ENCODE data around the gene OBSL1. TPM values are rescaled to one million over a fixed set of nuclear protein-coding genes. Genes with fewer than 3 reads are reported as not detected.

OBSL1 gene
- total RNA-seq, 2 donors from 2014 or later: 0.83 to 1.3 TPM

DNA sequence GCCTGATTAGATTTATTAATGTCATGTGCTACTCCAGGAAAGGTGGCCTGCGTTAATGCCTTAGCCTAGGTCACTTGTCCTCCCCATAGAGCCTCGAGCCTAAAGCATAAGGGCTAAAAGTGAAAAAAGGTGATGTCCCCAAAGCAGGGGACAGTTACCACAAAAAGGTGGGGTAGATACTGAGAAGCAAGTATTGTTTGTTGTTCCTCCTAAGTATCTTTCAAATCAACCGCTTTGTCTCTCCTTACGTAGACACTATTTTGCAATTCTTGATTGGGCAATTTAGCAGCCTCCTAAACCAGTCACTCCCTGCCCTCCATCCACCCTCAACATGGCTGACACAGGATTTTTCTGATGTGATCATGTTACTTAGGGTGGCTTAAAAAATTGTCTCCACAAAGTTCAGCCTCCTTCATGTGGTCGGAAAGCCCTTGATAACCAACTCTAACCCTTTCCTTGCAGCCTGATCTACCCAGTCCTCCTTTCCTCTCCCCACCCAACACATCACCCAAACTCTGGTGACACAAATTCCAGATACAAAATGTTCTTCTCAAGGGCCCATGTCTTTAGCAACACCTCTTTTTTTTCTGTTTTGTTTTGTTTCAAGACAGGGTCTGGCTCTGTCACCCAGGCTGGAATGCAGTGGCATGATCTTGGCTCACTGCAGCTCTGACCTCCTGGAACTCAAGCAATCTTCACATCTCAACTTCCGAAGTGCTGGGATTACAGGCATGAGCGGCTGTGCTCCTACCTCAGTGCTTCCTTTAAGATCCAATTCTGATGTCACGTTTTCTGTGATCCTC, 7.7 kb upstream of the OBSL1 start:
- Mint-ChIP-seq H3K27ac (no peak overlapping the region), H3K4me3 (no peak overlapping the region), H3K9me3 (no peaks in the 10 kb centered on the region), H3K27me3 (ENCODE audit: low read depth) (peaks cover 29% of the 10 kb centered on the region), H3K36me3 (ENCODE audit: insufficient read depth in 2 of 2) (no peaks in the 10 kb centered on the region), H3K4me1 (ENCODE audit: low read depth) (no peaks in the 10 kb centered on the region)
- no peak for DNase-seq
- no peak for ATAC-seq (replicated peaks in 1 of 2)

DNA sequence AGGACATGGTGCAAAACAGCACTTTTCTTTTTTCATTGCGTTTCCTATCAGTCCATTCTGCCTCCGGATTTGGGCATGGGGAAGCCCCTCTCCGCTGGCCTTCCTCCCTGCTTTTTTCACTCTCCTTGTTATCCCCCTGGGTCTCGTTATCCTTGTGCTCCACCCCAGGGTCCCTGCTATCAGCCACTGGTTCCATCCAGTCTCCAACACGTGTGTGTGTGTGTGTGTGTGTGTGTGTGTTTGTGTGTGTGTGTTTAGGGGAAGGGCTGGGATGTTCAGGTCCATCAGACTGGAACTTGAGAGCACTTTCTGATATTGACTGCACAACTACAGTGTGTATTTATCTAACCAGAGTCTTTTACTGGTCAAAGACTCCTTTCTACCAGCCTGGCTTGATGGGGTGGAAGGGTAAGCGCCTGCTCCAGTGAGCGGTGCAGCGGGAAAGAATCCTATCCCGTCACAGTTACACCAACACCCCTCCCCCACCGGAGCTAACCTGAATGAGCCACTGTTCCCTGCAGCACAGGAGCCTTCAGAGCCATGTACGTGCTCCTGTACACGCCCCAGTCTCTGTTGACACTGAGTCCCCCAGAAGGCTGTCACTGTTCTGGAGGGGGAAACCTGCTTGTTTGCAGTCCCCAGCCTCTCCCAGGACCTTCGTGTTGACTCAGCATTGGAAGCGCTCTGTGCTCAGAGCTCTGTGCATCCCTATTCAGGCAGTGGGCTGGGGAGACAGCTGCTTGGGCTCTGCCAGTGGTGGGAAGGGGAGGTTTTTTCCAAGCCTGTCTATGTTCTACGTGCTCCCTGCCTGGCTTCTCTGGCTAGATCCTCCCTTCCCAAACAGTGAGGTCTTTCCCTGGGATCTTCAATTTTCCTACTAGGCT, 5.4 kb upstream of the OBSL1 start:
- Mint-ChIP-seq H3K9me3 (no peaks in the 10 kb centered on the region), H3K27ac (no peak overlapping the region), H3K27me3 (ENCODE audit: low read depth) (peaks cover 43% of the 10 kb centered on the region), H3K4me3 (no peak overlapping the region), H3K4me1 (ENCODE audit: low read depth) (no peaks in the 10 kb centered on the region), H3K36me3 (ENCODE audit: insufficient read depth in 2 of 2) (no peaks in the 10 kb centered on the region)
- DNase-seq (no peak), ATAC-seq (replicated peaks in 1 of 2) (no peak)

DNA sequence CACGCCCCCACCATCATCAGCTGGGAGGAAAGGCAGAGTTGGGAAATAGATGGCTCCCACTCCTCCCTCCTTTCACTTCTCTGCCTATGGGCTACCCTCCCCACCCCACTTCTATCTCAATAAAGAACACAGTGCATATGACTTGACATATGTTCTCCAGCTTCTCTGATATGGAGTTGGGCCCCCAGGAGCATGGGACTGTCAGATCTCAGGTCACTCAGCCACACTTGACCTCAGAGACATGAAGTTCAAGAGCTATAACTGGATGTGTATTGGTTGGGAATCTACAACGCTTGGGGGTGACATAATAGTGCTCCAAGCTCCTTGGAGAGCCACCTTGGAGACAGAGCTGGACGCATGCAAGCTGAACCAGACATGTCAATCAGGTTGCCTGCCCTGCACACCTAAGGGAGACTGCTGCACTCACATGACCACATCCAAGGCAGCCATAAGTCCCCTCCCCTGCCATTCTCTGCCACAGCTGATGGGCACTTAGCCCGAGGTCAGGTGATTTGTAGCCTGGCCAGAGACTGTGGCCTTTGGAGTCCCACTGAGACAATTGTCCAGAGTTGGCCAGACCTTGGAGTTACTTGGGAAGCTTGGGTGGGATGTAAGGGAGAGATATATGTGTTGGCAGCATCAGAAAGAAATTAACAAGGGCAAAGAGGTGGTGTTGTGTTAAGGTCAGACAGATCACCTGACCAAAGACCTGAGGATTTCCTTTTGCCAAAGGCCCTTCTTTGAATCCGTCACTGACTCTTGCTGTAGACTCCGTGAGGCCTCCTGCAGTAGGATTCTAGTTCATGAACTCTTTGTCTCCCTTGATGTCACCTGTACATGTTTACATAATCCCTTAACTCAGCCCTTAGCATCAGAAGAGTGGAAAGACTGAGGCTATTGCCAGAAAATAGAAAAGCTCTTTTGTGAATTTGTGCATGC, 4.5 kb upstream of the OBSL1 start:
- Mint-ChIP-seq H3K27ac (no peak overlapping the region), H3K36me3 (ENCODE audit: insufficient read depth in 2 of 2) (no peaks in the 10 kb centered on the region), H3K4me3 (no peak overlapping the region), H3K9me3 (no peaks in the 10 kb centered on the region), H3K27me3 (ENCODE audit: low read depth) (peaks cover 47% of the 10 kb centered on the region), H3K4me1 (ENCODE audit: low read depth) (no peaks in the 10 kb centered on the region)
- DNase-seq: no peak
- peak in 1 of 2 donors; percentile 19 for ATAC-seq (replicated peaks in 1 of 2)

DNA sequence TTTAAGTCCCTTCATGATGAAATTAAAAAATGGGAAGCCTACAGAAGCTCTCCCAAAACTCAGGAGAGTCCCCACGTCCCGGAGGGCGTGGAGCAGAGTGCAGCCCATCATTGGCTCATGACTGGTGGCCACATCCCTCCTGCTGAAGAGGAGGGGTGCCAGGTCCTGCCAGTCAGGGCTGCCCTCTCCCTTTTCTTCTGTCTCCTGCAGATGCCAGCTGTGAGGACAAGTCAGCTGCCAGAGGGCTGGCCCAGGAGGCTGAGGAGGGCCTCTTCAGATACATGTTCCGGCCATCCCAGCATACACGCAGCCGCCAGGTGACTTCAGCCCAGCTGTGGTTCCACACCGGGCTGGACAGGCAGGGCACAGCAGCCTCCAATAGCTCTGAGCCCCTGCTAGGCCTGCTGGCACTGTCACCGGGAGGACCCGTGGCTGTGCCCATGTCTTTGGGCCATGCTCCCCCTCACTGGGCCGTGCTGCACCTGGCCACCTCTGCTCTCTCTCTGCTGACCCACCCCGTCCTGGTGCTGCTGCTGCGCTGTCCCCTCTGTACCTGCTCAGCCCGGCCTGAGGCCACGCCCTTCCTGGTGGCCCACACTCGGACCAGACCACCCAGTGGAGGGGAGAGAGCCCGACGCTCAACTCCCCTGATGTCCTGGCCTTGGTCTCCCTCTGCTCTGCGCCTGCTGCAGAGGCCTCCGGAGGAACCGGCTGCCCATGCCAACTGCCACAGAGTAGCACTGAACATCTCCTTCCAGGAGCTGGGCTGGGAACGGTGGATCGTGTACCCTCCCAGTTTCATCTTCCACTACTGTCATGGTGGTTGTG, 3.4 kb upstream of the OBSL1 start:
- Mint-ChIP-seq H3K27me3 (ENCODE audit: low read depth) (peaks cover 51% of the 10 kb centered on the region), H3K4me1 (ENCODE audit: low read depth) (no peaks in the 10 kb centered on the region), H3K9me3 (no peaks in the 10 kb centered on the region), H3K27ac (no peak overlapping the region), H3K36me3 (ENCODE audit: insufficient read depth in 2 of 2) (no peaks in the 10 kb centered on the region), H3K4me3 (no peak overlapping the region)
- ATAC-seq (replicated peaks in 1 of 2) (no peak), DNase-seq (no peak)

DNA sequence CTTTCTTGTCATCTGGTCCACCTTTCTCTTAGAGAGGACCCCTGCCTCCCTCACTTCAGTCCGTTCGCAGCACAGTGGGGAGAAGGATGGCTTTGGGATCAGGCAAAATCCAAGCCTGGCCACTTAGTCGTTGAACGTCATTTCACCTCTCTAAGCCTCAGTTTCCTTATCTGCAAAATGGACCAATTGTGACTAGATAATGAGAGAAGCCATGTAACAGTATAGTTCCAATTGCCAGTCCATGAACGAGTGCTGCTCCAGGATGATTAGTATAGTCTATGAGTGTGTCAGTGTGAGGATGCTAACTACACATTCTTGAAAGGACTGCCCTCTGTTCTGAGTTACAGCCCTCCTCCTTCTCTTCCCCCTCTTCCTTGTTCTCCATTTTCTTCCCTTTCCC, 1.8 kb upstream of the OBSL1 start:
- DNase-seq (no peak), ATAC-seq (replicated peaks in 1 of 2) (no peak)
- Mint-ChIP-seq H3K27me3 (ENCODE audit: low read depth) (peaks cover 55% of the 10 kb centered on the region), H3K36me3 (ENCODE audit: insufficient read depth in 2 of 2) (no peaks in the 10 kb centered on the region), H3K4me3 (no peak overlapping the region), H3K27ac (no peak overlapping the region), H3K4me1 (ENCODE audit: low read depth) (no peaks in the 10 kb centered on the region), H3K9me3 (no peaks in the 10 kb centered on the region)

DNA sequence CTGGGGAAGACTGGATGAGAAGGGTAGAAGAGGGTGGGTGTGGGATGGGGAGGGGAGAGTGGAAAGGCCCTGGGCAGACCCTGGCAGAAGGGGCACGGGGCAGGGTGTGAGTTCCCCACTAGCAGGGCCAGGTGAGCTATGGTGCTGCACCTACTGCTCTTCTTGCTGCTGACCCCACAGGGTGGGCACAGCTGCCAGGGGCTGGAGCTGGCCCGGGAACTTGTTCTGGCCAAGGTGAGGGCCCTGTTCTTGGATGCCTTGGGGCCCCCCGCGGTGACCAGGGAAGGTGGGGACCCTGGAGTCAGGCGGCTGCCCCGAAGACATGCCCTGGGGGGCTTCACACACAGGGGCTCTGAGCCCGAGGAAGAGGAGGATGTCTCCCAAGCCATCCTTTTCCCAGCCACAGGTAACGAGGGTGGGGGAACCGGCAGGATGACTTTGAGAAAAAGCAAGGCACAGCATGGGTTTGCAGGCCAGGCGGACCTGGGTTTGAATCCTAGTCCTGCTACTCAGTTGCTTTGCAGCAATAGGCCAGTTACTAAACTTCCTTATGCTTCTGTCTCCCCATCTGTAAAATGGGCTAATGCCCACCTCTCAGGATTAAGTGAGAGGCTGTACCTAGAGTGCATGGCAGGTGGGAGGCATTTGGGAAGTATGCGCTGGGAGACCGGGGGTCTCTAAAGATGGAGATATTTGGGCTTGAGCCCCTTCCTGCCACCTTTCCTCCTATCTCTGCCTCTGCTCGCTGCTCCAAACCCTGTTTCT, 1.1 kb upstream of the OBSL1 start, which contains the start of gene INHA:
TSS of gene INHA (plus strand) at position 74 of the 765 bp plus-strand sequence. CDS start at position 139, 65 bp downstream.
- Mint-ChIP-seq H3K36me3 (ENCODE audit: insufficient read depth in 2 of 2) (no peaks in the 10 kb centered on the region), H3K9me3 (no peaks in the 10 kb centered on the region), H3K4me3 (peak within 1 kb of the TSS in 1 of 2 donors; percentile 9), H3K4me1 (ENCODE audit: low read depth) (no peaks in the 10 kb centered on the region), H3K27me3 (ENCODE audit: low read depth) (peaks cover 55% of the 10 kb centered on the region), H3K27ac (no peak within 1 kb of the TSS)
- ATAC-seq (replicated peaks in 1 of 2) (no peak), DNase-seq (no peak)

DNA sequence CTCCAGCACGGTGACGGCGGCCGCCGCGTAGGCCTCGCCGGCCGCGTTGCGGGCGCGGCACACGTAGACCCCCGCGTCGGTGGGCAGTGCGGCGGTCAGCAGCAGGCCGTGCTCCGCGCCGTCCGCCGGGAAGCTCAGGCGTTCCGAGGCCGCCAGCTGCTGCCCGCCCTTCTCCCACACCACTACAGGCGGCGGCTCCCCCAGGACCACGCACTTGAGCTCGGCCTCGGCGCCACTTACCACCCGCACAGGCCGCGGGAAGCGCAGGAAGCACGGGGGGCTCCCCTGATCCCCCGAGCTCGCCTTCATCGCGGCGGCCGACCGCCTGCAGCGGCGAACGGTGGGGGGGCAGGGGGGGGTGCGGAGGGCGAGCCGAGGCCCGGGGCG, 422 bp downstream of the OBSL1 start:
- DNase-seq: no peak
- ATAC-seq (replicated peaks in 1 of 2): peak; percentile 24 to 25
- H3K9me3 Mint-ChIP-seq: no peaks in the 10 kb centered on the region
- H3K4me3 Mint-ChIP-seq: peak overlapping the region in 1 of 2 donors; percentile 31
- H3K27me3 Mint-ChIP-seq (ENCODE audit: low read depth): peaks cover 49% of the 10 kb centered on the region
- H3K36me3 Mint-ChIP-seq (ENCODE audit: insufficient read depth in 2 of 2): no peaks in the 10 kb centered on the region
- no peaks in the 10 kb centered on the region for H3K4me1 Mint-ChIP-seq (ENCODE audit: low read depth)
- no peak overlapping the region for H3K27ac Mint-ChIP-seq

DNA sequence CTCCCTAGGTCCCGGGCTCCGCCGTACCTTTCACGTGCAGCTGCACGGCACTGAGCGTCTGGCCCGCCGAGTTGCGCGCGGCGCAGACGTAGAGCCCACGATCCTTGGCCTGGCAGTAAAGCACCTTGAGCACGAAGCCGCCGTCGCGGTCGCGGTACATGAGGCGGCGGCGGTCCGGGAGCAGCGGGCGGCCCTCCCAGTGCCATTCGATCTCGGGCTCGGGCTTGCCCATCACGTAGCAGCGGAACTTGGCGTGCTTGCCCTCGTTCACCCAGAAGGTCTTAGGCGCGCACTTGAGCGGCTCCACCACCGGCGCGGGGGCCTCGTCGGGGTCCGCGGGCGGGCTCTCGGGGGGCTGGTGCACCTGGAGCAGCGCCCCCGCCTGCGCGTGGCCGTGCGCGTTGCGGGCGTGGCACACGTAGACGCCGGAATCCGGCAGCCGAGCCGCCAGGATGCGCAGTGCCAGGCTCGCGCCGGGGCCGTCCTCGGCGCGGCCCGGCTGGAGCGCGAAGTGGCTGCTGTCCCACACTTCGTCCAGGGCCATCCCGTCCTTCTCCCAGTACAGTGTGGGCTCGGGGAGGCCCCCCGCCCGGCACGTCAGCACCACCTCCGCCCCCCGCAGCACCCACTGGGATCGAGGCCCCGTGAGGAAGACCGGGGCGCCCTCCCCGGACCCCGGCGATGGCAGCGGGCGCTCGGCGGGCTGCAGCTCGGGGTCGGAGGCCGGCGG, 980 bp downstream of the OBSL1 start:
- H3K36me3 Mint-ChIP-seq (ENCODE audit: insufficient read depth in 2 of 2): no peaks in the 10 kb centered on the region
- H3K4me1 Mint-ChIP-seq (ENCODE audit: low read depth): no peaks in the 10 kb centered on the region
- DNase-seq: peak in 1 of 2 donors; percentile 22
- no peaks in the 10 kb centered on the region for H3K9me3 Mint-ChIP-seq
- peak overlapping the region; percentile 36 to 62 for H3K4me3 Mint-ChIP-seq
- peaks cover 44% of the 10 kb centered on the region for H3K27me3 Mint-ChIP-seq (ENCODE audit: low read depth)
- H3K27ac Mint-ChIP-seq: no peak overlapping the region
- ATAC-seq (replicated peaks in 1 of 2): peak; percentile 43 to 61

DNA sequence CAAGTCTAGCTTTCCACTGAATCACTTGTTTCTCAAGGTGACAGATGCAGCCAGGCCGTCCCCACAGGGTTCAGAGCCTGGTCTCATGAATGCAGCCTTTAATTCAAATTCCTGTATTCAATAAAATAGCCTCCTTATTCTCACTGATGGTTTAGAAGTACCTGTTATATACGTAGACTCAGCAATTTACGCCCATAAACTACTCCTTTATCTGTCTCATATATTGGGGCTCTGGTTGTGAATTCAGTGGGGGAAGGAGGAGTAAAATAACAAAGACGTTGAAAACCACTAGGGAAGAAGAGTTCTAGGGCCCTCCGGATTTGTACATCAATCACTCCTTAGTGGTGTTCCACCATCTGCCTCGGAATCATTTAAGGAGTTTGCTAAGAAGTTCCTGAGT, 1.7 kb downstream of the OBSL1 start:
- DNase-seq: no peak
- Mint-ChIP-seq H3K27me3 (ENCODE audit: low read depth) (peaks cover 38% of the 10 kb centered on the region), H3K4me1 (ENCODE audit: low read depth) (no peaks in the 10 kb centered on the region), H3K9me3 (no peaks in the 10 kb centered on the region), H3K36me3 (ENCODE audit: insufficient read depth in 2 of 2) (no peaks in the 10 kb centered on the region), H3K27ac (no peak overlapping the region), H3K4me3 (peak overlapping the region; percentile 0 to 56)
- ATAC-seq (replicated peaks in 1 of 2): no peak

DNA sequence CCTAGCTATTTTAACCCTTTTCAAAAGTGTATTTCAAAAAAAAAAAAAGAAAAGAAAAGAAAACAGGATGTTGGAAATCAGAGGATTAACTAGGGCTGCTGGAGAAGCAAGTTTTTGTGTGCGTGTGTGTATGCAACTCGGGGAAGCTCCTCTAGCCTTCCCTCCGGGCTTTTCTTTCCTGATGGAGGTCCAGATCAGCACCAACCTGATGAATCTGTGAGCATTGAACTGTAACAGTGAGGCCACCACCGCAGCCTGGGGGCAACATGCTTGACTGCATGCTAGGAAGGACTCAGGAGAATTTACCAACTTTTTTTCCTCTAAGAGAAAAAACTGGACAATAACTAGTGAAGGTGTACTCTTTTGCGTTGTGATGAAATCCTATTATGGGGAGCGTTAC, 2.3 kb downstream of the OBSL1 start:
- no peak for ATAC-seq (replicated peaks in 1 of 2)
- Mint-ChIP-seq H3K4me1 (ENCODE audit: low read depth) (no peaks in the 10 kb centered on the region), H3K27me3 (ENCODE audit: low read depth) (peaks cover 43% of the 10 kb centered on the region), H3K27ac (no peak overlapping the region), H3K36me3 (ENCODE audit: insufficient read depth in 2 of 2) (no peaks in the 10 kb centered on the region), H3K9me3 (no peaks in the 10 kb centered on the region), H3K4me3 (no peak overlapping the region)
- DNase-seq: no peak

DNA sequence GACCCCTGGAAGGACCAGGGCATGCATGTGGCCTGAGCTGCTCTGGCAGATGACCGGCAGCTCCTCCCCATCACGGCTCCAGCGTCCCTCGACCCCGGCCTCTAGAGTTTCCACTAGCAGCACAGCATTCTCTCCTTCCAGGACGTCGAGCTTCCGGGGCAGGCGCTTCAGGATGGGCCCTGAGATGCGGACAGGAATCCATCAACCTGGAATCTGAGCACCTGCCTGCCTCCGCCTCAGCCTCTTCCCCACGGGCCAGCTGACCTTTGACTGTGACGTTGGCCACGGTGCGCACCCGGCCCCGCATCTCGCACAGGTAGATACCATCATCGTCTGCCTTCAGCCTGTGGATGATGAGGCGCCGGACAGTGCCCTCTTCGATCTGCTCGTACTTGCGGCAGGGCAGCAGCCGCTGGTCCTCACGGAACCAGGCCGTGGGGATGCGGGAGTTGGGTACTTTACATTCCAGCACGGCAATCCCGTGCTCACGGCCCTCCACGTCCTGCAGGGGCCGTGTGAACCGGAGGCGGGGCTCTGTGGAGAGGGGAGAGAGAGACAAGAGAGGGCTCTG, 3.5 kb downstream of the OBSL1 start:
- Mint-ChIP-seq H3K27me3 (ENCODE audit: low read depth) (peaks cover 34% of the 10 kb centered on the region), H3K36me3 (ENCODE audit: insufficient read depth in 2 of 2) (no peaks in the 10 kb centered on the region), H3K4me3 (no peak overlapping the region), H3K27ac (no peak overlapping the region), H3K9me3 (no peaks in the 10 kb centered on the region), H3K4me1 (ENCODE audit: low read depth) (no peaks in the 10 kb centered on the region)
- DNase-seq (no peak), ATAC-seq (replicated peaks in 1 of 2) (no peak)
